IPS DF 4.7 (cell line): ENCODE results near the gene RPA3.
"Not testable (repeated sequence)": the region's sequence is repeated elsewhere in the genome, so short reads cannot be mapped to it uniquely, and the experiment has no call there.

Source experiments
- DNase-seq: peaks from one replicate; pipeline ENCODE4 v3.0.0-alpha.2; 2013; ENCODE audit warnings: low spot score; ENCODE audit errors: extremely low read depth

Gene RPA3

DNA sequence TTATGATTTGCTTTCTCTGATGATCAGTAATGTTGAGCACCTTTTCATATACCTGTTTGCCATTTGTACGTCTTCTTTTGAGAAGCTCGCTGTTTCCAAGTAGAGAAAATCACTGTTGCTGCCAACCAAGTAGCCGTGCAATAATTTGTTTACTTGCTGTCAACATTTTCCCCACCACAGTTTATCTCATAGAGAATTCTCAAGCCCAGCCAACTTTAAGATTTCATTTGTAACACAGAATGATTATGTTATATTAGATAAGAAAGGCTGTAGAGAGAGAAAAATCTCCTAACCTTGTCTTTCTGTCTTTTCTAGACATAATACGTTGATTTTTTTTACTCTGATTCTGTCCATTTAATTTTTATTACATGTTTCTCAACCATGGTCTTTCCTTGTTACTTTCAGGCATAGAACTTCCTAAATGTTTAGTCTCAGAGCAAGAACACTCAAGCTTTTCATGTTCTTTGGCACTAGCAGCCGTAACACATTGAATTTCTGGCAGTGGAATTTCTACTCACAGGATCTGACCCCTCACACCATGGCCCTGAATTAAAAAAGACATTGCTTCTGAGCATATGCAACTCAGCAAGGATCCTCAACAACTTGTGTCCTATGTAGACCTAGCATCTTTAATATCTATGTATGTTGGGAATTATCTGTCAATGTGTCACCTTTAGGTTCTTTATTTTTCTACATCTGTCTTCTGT is 23.1 kb downstream of the RPA3 start:
- DNase-seq: no peak

DNA sequence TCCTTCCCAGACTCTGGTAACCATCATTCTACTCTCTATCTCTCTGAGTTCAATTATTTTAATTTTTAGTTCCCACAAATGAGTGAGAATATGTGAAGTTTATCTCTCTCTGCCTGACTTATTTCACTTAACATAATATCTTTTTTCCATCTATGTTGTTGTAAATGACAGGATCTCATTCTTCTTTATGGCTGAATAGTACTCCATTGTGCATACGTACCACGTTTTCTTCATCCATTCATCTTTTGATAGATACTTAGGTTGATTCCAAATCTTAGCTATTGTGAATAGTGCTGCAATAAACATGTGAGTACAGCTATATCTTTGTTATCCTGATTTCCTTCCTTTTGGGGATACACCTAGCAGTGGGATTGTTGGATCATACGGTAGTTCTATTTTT is 23.9 kb downstream of the RPA3 start:
- DNase-seq: no peak

DNA sequence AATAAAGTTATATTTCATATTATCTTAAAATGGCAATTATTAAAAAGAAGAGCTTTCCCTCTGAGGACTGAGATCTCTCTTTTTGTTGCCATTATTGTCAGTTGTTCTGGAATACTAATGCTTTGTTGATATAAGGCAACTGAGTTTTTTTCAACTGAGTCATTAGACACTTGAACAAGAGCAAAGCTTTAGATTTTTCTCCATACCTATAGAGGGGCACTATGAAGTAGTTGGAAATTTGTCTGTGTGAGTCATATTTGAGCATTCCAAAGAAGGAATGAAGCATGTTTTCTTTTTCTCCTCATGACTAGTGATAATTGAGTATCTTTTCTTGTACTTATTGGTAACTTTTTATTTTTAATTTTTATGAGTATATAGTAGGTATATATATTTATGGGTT is 24.5 kb downstream of the RPA3 start:
- DNase-seq: no peak

DNA sequence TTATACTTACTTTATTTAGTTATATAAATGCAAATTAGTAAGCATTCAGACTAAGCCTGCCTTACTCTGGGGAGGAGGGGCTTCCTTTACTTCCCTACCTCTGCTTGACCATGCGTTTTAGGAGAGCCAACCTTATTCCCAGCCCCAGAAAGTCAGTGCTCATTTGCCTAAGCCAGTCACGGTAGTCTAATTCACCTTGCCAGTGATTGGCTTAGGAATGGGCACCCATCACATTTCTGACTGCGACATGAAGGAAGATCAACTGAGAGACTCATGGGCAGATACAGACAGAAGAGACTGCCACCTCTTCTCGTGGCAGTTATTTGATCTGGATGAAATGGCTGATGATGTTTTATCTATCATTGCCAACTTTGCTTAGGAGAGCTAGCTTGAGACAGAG is 29.5 kb downstream of the RPA3 start:
- no peak for DNase-seq

DNA sequence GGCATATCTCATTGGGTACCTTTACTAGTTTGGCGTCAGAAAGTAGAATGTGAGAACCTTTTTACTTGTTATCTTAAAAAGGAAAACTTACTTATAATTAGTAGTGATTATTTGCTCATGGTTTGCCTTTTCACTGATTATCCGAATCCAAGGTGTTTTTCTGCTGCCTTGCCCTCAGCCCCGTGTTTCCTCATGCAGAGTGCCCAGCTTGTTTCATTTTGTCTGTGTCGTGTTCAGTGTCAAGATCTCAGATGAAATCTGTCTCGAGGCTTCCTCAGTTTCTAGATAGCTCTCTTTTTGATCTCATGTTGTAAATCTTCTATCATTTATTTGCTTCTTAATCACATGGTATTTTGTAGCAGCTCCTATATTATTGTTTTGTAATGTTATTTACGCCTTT is 30.1 kb downstream of the RPA3 start:
- DNase-seq: no peak

DNA sequence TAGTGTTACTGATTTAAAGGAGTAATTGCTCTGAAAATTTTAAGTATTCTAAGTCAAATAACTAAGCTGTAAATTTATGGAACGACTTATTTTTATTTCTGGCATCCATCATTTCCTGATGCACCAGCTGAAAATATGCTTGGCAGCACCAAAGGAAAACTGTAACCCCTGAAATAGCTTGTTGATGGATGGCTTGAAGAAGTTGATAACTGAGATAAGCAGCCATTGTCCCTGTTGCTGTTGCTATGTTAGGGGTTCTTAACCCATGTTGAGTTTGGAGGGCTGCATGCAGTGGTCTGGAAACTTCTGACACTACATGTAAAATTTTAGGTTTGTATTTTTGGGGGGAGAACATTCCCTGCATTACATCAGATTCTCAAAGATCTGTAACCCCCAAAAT is 30.6 kb downstream of the RPA3 start:
- DNase-seq: no peak

DNA sequence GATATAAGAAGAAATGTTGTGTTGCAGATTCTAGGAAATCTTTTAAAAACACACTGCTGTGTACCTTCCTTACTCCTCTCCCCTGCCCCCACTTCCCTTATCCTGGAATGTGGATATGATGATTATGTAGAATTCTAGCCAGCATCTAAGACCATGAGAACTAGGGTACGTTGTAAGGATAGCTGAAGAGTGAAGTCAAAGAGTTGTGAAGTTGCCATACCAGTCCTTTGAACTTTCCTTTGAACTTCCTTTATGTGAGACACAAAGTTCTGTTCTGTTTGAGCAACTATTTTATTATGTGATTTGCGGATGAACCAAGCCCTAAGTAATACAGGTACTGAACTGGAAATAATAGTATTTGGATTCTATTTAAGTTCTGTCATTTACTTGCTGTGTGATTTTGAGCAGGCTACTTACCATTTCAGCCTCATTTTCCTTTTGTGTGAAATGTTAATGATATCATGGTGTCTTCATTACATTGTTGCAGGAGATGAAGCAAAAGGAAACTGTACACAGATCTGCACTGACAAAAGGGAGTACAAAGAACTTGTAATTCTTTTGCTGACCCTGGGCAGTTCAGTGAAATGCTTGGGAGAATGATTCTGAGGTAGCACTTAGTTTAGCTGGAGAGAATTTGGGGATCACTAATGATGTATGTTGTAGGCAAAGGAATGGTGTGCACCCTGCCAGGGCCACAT is 31.4 kb downstream of the RPA3 start:
- DNase-seq: no peak

DNA sequence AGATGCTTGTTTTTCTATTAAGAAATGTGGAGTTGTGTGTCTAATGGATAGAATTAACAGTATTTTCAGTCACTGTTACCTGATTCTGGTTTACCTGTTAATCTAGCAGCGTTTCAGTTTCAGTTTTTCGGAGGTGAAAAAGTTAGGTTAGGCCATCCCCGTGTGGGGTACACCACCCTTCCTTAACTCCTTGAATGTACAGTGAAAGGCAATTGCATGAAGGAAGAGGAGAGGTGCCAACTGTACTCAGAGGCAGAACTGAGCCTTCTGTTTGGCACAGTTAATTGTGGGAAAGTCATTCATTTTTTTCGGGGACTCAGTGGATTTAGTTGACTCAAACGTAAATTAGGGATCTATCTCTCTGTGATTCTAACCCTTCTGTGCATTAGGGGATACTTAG is 35.5 kb downstream of the RPA3 start:
- DNase-seq: no peak

DNA sequence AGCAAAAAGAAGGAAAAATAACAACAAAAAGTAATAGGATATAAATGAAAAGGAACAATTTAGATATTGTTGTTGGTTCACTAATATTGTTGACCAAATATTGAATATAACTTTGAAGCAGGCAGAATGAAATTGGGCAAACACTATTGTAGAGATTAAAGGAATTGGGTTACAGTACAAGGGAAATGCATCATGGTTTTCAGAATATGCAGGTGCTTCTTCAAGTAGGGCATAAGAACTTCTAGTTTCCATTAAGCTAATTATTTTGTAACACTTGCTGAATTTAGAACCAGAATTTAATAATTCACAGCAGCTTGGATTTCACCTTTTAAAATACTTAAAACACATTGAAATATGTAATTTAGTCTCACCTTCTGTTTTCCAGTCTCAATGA is 36.5 kb downstream of the RPA3 start:
- DNase-seq: no peak

DNA sequence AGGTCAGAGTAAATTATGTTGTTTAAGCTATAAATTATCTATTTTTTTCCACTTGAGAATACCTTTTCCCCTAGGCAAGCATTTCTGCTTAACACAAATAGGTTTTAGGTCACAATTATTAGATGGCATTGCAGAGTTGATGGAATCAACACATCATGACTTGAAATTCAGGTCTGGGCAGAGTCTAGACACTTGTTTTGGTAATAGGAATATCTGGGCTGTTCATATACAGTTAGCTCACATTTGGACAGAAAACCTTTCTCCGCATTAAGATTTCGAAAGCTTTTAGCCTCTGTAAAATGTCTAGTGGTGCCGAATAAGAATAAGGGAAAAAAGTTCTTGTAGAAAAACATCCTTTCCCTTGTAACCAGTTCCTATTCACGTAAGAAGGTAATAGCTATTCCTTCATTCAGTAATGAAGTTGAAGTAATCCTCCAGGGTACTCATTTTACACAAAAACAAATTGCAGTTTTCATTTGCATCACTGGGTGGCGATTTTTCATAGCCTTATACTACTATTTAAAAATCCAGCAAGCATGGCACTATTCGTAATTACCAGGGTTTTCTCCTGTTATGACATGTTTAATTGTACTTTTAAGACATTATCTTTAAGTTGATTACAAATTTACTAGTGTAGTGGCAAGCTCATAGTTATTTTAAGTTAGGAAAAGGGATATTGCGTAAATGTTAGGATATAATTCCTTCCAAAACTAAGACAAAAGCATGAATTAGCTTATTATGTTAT is 37.0 kb downstream of the RPA3 start:
- DNase-seq: no peak

DNA sequence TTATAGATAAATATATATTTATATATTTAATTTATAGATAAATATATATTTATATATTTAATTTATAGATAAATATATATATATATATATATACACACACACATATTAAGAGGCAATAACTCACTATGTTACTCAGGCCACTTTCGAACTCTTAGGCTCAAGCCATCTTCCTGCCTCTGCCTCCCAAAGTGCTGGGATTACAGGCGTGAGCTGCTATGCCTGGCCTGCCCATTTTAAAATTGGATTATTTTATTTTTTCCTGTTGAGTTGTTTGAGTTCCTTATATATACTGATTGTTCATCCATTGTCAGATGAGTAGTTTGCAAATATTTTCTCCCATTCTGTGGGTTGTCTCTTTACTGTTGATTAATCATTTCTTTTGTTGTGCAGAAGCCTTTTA is 38.8 kb downstream of the RPA3 start:
- DNase-seq: not testable (repeated sequence)

DNA sequence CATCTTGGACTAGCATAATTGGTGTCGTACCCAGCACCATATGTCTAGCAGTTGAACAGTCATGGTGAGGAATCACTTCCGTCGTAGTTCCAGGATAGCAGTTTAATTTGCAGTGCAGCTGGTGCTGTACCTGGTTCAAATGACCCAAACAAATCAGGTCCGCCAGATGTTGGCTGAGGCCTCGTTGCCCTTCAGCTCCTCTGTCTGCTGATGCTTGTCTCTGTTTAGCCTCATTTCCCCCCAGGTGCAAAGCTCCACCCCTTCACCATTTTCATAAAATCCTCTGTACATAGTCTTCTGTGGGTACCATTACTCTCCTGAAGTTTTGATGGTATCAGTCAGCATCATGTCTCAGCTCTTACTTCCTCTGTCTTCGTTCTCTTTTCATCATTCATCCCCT is 42.7 kb downstream of the RPA3 start:
- no peak for DNase-seq

DNA sequence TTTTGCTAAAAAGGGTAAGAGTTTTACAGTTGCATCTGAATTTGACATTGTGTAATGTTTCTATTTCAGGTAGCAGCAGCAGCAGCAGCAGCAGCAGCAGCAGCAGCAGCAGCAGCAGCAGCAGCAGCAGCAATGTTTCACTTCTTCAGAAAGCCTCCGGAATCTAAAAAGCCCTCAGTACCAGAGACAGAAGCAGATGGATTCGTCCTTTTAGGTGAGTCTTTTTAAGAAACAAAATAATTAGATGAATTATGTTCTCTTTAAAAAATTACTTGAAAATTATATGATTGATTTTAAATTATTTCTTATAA is 45.2 kb downstream of the RPA3 start:
- DNase-seq: no peak

DNA sequence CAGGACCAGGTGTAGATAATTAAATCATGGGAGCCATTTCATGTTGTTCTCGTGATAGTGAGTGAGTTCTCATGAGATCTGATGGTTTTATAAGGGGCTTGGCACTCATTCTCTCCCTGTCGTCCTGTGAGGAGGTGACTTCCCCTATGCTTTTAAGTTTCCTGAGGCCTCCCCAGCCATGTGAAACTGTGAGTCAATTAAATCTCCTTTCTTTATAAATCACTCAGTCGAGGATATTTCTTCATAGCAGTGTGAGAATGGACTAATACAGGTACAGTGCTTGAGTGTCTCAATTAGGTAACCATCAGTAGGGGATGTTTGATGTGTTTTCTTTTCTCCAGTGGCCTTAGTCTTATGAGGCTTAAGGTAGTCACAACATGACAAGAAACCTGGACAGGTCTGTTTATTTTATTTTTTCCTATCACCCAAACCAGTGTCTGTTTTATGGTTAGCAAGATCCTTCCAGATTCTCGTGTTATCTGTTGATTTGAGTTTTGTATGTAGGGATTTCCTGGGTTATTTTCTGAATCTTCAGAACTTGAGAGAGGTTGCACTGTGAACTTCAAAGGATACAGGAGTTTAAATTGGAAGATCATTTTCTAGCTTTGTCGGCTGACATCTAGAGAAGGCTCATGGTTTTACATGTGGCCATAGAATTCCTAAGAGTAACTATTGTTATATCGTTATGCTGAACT is 45.7 kb downstream of the RPA3 start:
- no peak for DNase-seq

DNA sequence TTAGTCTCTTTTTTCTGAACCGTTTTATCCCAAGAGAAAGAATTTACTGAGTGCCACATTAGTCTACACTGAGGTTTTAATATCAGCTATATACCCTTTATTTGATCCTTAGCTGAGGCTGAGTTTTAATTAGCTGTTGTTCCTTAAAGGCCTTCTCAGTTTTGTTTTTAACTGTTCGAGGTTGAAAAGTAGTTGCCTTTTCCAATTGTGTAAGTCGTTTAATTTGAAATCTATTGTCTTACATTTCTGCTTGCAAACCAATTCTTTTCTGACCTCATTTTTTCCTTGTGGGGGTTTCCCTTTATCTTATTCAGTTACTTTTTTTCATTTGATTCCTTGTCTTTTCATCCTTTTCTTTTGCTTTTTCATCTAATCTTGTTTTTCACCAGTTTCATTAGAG is 47.0 kb downstream of the RPA3 start:
- no peak for DNase-seq

DNA sequence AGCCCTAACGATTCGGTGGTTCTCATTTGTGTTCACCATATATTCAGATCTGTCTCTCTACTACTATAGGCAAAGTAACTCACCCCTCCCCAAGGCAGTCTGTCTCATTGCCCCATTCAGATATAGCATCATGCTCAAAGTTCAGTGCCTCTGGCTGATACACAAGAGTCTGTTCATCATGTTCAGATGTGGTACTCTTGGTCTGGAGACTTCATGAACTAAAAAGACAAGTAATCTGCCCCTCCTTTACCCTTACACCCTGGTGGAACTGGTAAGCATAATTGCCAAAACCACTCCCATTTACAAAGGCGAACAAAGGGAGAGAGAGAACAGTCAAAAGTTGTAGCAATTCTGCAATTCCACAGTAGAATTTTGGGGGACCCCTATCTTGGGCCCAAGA is 47.9 kb downstream of the RPA3 start:
- no peak for DNase-seq

DNA sequence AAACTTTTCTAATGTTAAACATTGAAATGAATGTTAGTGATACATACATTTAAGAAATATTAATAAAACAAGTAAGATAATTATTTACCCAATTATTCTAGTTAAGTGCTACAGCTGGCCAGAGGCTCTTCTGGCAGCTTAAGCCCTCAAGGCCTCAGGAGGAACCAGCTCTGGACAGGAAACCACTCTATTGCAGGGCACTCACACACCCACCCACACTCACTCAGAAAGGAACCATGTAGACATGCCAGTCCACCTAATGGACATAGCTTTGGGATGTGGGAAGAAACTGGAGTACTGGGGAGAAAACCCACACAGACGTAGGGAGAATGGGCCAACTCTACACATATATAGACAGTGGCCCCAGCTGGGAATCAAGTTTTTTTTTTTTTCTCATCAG is 49.7 kb downstream of the RPA3 start:
- DNase-seq: no peak

DNA sequence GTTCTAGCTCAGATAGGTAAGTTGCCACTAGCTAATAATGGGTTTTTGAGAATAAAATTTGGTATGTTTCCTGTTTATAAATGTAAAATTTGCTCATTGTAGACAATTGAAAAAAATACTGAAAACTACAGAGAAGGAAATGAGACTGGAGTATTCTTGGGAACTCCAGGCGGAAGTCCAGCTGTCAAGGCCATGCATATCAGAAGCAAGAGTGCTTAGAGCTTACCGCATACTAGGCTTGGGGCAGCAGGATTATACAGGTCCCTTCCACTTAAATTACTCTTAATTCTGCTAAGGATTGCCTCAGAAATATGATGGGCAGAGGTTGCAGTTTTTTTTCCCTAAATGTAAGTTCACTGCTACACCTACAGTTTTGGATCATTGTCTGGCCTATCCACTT is 51.2 kb downstream of the RPA3 start:
- no peak for DNase-seq

DNA sequence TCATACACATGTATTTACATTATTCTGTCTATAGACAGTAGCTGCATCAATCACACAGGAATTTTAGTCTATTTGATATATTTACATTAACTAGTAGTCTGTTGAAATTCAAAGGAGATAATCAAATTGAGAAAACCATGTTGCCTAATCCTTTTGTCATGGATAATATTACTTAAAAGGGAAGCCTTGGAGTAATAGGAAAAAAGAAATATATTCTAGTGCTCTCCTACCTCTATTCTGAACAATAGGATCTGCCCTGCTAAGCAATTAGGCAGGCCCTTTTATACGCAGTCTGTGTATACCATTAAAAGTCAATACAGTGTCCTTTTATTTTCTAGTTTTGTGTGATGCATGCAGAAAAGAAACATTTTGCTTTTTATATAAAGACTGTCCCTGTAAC is 53.4 kb downstream of the RPA3 start:
- DNase-seq: no peak

DNA sequence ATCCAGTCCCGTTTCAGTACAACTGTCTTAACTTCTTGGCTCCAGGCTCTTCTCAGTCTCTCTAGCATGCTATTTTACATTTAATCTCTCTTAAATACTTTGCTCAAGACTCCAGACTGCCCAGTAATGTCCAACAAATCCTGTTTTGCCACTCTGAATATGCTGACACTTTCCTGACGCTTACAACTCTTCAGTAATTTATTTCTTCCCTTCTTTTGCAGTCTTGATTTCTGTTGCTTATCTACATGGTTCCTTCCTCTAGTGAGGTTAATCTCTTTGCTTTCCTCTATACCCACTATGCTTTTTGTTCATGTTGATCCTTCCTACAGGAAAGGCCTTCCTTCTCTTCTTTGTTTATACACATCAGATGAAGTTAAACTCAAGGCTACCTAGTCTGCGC is 54.1 kb downstream of the RPA3 start:
- DNase-seq: no peak

DNA sequence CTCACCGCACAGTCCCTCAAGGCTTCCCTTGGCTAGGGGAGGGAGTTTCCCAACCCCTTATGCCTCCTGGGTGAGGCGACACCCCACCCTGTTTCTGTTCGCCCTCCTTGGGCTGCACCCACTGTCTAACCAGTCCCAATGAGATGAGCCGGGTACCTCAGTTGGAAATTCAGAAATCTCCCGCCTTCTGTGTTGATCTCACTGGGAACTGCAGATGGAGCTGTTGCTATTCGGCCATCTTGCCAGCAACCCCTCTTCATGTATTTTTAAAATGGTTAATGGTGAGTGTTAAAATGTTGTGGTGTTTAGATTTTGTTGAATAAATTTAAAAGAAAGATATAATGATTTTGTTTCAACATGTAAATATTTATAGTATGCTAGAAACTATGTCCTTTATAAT is 55.9 kb downstream of the RPA3 start:
- no peak for DNase-seq

DNA sequence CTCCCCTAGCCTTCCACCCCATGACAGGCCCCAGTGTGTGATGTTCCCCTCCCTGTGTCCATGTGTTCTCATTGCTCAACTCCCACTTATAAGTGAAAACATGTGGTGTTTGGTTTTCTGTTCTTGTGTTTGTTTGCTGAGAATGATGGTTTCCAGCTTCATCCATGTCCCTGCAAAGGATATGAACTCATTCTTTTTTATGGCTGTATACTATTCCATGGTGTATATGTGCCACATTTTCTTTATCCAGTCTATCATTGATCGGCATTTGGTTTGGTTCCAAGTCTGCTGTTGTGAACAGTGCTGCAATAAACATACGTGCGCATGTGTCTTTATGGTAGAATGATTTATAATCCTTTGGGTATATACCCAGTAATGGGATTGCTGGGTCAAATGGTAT is 61.9 kb downstream of the RPA3 start:
- not testable (repeated sequence) for DNase-seq
